MM.1S (cell line): ENCODE results near the gene PAQR7.

Experiments used
- DNase-seq: peaks from one replicate; pipeline ENCODE4 v3.0.0-alpha.2; 2015
- H2AFZ ChIP-seq: fragments of 300-600 bp; sonication (generic); 2 replicates; pipeline ENCODE4 v1.6.0; 2016; ENCODE audit warnings: antibody characterized with exemption, low read length
- H3F3A ChIP-seq: fragments of 300-600 bp; sonication (generic); 2 replicates; pipeline ENCODE4 v1.6.1; 2016; ENCODE audit warnings: mild to moderate bottlenecking, antibody characterized with exemption, low read length, moderate library complexity, mixed read lengths; ENCODE audit not compliant: insufficient read depth
- H3K27ac ChIP-seq: fragments of 300-600 bp; sonication (generic); 2 replicates; pipeline ENCODE4 v1.5.1; 2016; ENCODE audit warnings: mild to moderate bottlenecking, low read length
- H3K27me3 ChIP-seq: fragments of 300-600 bp; sonication (generic); replicated peaks from 2 replicates; pipeline ENCODE4 v1.6.0; 2016; ENCODE audit warnings: low read length; ENCODE audit not compliant: insufficient read depth
- H3K36me3 ChIP-seq: fragments of 300-600 bp; sonication (generic); replicated peaks from 2 replicates; pipeline ENCODE4 v1.6.1; 2016; ENCODE audit warnings: mild to moderate bottlenecking, low read length, mixed read lengths; ENCODE audit not compliant: insufficient read depth
- H3K4me1 ChIP-seq: fragments of 300-600 bp; sonication (generic); 2 replicates; pipeline ENCODE4 v1.6.1; 2016; ENCODE audit warnings: low read length, mixed read lengths
- H3K4me2 ChIP-seq: fragments of 300-600 bp; sonication (generic); 2 replicates; pipeline ENCODE4 v1.6.0; 2016; ENCODE audit warnings: low read depth, low read length
- H3K4me3 ChIP-seq: fragments of 300-600 bp; sonication (generic); 2 replicates; pipeline ENCODE4 v1.5.1; 2016; ENCODE audit warnings: low read length, mixed read lengths
- H3K79me2 ChIP-seq: fragments of 300-600 bp; sonication (generic); 2 replicates; pipeline ENCODE4 v1.6.1; 2016; ENCODE audit warnings: mixed run types, low read length, mixed read lengths
- H3K9ac ChIP-seq: fragments of 300-600 bp; sonication (generic); 2 replicates; pipeline ENCODE4 v1.6.1; 2016; ENCODE audit warnings: low read length, mixed read lengths
- H3K9me2 ChIP-seq: fragments of 300-600 bp; sonication (generic); replicated peaks from 2 replicates; pipeline ENCODE4 v1.6.1; 2016; ENCODE audit warnings: mild to moderate bottlenecking, low read length, mixed read lengths; ENCODE audit not compliant: insufficient read depth
- H3K9me3 ChIP-seq: fragments of 300-600 bp; sonication (generic); replicated peaks from 2 replicates; pipeline ENCODE4 v1.6.1; 2016; ENCODE audit warnings: mild to moderate bottlenecking, low read length, mixed read lengths; ENCODE audit not compliant: insufficient read depth
- H4K20me1 ChIP-seq: fragments of 300-600 bp; sonication (generic); 2 replicates; pipeline ENCODE4 v1.6.1; 2016; ENCODE audit warnings: mild to moderate bottlenecking, low read length, moderate library complexity, mixed read lengths; ENCODE audit not compliant: insufficient read depth
- EZH2 ChIP-seq: fragments of 300-600 bp; sonication (generic); optimal IDR thresholded peaks from 2 replicates; pipeline ENCODE3; 2017; ENCODE audit warnings: low read depth, mild to moderate bottlenecking, antibody characterized with exemption, low read length, mixed read lengths
- EZH2phosphoT487 ChIP-seq: fragments of 300-600 bp; sonication (generic); IDR thresholded peaks from 2 replicates; pipeline ENCODE4 v1.6.1; 2018; ENCODE audit warnings: antibody characterized with exemption, low read length
- TF ChIP-seq, protein P1 (sequence below): fragments of 300-600 bp; sonication (generic); IDR thresholded peaks from 2 replicates; pipeline ENCODE4 v1.5.1; 2016; ENCODE audit warnings: antibody characterized with exemption, low read length, mixed read lengths

Gene PAQR7

DNA sequence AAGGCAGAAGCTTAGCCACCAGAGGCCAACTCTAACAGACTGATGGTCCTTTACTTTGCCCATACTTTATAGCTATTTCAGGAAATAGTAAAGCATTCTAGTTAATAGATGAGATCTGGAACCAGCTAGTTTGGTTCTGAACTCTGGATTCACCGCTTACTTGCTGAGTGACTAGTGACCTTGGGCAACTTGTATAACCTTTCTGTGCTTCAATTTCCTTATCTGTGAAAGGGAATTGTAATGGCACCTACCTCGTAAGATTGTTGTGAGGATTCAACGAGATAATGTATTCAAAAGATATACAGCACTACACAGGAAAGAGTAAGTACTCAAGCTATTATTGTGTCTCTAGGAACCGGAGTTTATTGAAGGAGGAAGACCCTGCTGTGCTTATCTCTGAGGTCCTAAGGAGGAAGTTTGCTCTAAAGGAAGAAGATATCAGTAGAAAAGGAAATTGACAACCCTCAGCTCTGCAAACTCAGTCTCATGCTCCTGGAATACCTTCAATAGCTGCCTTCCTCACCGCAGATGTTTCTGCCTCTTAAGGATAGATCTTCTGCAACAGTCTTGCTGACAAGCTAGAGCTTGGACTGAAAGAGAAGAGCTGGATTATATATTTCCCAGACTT, 43.8 kb downstream of the PAQR7 start:
- H3K36me3 ChIP-seq, result peaks cover 5% of the 10 kb centered on the region
- H2AFZ ChIP-seq, result no peak overlapping the region
- no peak overlapping the region for H3K4me3 ChIP-seq
- DNase-seq, result no peak
- H3F3A ChIP-seq, result no peaks in the 10 kb centered on the region
- H3K27ac ChIP-seq, result no peak overlapping the region
- H3K9me2 ChIP-seq, result no peaks in the 10 kb centered on the region
- H3K27me3 ChIP-seq, result no peaks in the 10 kb centered on the region
- H3K9ac ChIP-seq, result no peak overlapping the region
- no peaks in the 10 kb centered on the region for H4K20me1 ChIP-seq
- no peaks in the 10 kb centered on the region for H3K79me2 ChIP-seq
- TF ChIP-seq EZH2phosphoT487 (no peak), EZH2 (no peak)
- TF ChIP-seq, protein P1, sequence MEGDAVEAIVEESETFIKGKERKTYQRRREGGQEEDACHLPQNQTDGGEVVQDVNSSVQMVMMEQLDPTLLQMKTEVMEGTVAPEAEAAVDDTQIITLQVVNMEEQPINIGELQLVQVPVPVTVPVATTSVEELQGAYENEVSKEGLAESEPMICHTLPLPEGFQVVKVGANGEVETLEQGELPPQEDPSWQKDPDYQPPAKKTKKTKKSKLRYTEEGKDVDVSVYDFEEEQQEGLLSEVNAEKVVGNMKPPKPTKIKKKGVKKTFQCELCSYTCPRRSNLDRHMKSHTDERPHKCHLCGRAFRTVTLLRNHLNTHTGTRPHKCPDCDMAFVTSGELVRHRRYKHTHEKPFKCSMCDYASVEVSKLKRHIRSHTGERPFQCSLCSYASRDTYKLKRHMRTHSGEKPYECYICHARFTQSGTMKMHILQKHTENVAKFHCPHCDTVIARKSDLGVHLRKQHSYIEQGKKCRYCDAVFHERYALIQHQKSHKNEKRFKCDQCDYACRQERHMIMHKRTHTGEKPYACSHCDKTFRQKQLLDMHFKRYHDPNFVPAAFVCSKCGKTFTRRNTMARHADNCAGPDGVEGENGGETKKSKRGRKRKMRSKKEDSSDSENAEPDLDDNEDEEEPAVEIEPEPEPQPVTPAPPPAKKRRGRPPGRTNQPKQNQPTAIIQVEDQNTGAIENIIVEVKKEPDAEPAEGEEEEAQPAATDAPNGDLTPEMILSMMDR, result no peak
- no peaks in the 10 kb centered on the region for H3K9me3 ChIP-seq
- no peak overlapping the region for H3K4me2 ChIP-seq
- no peaks in the 10 kb centered on the region for H3K4me1 ChIP-seq

DNA sequence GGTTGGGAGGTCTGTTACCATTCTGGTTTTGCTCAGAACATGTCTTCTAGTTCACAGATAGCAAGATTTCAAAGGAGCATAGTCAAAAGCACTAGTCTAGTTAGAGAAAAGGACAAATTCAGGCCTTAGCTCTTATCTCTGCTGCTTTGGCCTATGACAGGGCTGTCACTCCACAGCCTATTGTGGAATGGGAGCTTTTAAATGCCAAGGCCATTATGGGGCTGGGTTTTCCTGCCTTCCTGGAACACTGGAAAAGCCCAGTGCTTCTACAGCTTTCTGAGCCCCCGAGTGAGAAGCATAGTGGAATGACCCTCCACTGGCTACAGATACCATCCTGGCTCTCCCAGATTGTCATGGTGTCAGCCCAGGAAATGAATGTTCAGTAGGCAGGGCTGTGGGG, 46.5 kb downstream of the PAQR7 start:
- no peak for DNase-seq
- Histone ChIP-seq H2AFZ (no peak overlapping the region), H3K4me2 (no peak overlapping the region), H3K4me1 (no peaks in the 10 kb centered on the region), H3K27ac (no peak overlapping the region), H3K36me3 (peaks cover 5% of the 10 kb centered on the region), H3K79me2 (no peaks in the 10 kb centered on the region), H3K27me3 (no peaks in the 10 kb centered on the region), H3K9me3 (no peaks in the 10 kb centered on the region), H3K9me2 (no peaks in the 10 kb centered on the region), H3F3A (no peaks in the 10 kb centered on the region), H3K4me3 (no peak overlapping the region), H3K9ac (no peak overlapping the region), H4K20me1 (no peaks in the 10 kb centered on the region)
- TF ChIP-seq EZH2phosphoT487 (no peak), EZH2 (no peak)

DNA sequence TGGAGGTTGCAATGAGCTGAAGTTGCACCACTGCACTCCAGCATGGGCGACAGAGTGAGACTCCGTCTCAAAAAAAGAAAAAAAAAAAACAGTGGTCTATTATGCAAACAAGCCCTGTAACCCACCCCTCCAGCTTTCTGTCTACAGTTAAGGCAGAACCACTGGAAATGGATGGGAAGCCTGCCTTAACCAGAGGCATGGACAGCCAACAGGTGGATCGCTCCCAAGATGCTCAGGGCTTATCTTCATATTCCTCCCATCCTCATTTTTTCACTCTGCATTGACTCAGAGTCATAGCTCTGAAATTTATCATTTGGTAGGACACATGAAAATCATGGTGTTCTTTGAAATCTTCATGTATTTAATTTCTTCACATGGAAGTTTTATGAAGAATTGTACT, 47.0 kb downstream of the PAQR7 start:
- no peak overlapping the region for H3K4me3 ChIP-seq
- H3K9ac ChIP-seq, result no peak overlapping the region
- no peaks in the 10 kb centered on the region for H3K27me3 ChIP-seq
- H3K9me3 ChIP-seq, result no peaks in the 10 kb centered on the region
- no peaks in the 10 kb centered on the region for H3F3A ChIP-seq
- H3K79me2 ChIP-seq, result no peaks in the 10 kb centered on the region
- peaks cover 5% of the 10 kb centered on the region for H3K36me3 ChIP-seq
- H3K27ac ChIP-seq, result no peak overlapping the region
- H3K4me1 ChIP-seq, result no peaks in the 10 kb centered on the region
- no peaks in the 10 kb centered on the region for H4K20me1 ChIP-seq
- no peak for TF ChIP-seq EZH2phosphoT487
- no peaks in the 10 kb centered on the region for H3K9me2 ChIP-seq
- no peak overlapping the region for H2AFZ ChIP-seq
- no peak for DNase-seq
- H3K4me2 ChIP-seq, result no peak overlapping the region

DNA sequence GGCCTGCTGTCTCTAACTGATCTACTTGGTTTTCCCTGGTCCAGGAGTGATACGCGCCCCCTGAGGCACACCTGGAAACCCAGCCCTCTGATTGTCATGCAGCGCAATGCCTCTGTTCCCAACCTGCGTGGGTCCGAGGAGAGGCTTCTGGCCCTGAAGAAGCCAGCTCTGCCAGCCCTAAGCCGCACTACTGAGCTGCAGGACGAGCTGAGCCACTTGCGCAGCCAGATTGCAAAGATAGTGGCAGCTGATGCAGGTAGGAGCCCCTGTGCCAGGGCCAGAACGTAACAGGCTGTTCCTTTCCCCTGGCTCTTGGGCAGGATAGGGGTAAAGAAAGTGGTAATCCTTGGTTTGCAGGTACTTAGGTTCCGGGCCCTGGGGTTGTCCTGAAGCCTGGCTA, 48.9 kb downstream of the PAQR7 start:
- H3K36me3 ChIP-seq, result peaks cover 5% of the 10 kb centered on the region
- no peaks in the 10 kb centered on the region for H3F3A ChIP-seq
- no peak overlapping the region for H3K27ac ChIP-seq

More for the DNA sequence above, 48.9 kb downstream of the PAQR7 start:
- Histone ChIP-seq H4K20me1 (no peaks in the 10 kb centered on the region), H3K4me1 (peaks cover 2% of the 10 kb centered on the region), H3K4me3 (no peak overlapping the region), H3K79me2 (peaks cover 9% of the 10 kb centered on the region), H3K9me2 (no peaks in the 10 kb centered on the region), H3K9me3 (no peaks in the 10 kb centered on the region), H3K4me2 (no peak overlapping the region), H2AFZ (no peak overlapping the region), H3K9ac (no peak overlapping the region), H3K27me3 (no peaks in the 10 kb centered on the region)
- no peak for DNase-seq
- TF ChIP-seq, protein P1, result no peak
- no peak for TF ChIP-seq EZH2phosphoT487
- no peak for TF ChIP-seq EZH2
